GM13977 (cell line): ENCODE results near the gene PIH1D1.
A peak's percentile ranks its signal among the peaks of the same experiment; 100 is the strongest.
"Not testable (repeated sequence)": the region's sequence is repeated elsewhere in the genome, so short reads cannot be mapped to it uniquely, and the experiment has no call there.

Source experiments
- DNase-seq: peaks from one replicate; pipeline ENCODE4 v3.0.0; 2012; ENCODE audit warnings: low spot score
- in situ Hi-C: fragments of 300-500 bp; cut with MboI; formaldehyde crosslinking; loops from one replicate; pipeline ENCODE4 v1.12.0; 2022; ENCODE audit warnings: low sequenced_read_pairs, low pct_unique_long_range_greater_than_20kb, mixed read lengths, inconsistent platforms; ENCODE audit not compliant: unreplicated experiment
- TF ChIP-seq, protein P1 (sequence below): IDR thresholded peaks from 2 replicates; pipeline ENCODE4 v1.5.1; 2012; ENCODE audit warnings: mild to moderate bottlenecking, control low read depth; ENCODE audit not compliant: insufficient read depth; ENCODE audit errors: extremely low read depth, missing control alignments

Gene PIH1D1

DNA sequence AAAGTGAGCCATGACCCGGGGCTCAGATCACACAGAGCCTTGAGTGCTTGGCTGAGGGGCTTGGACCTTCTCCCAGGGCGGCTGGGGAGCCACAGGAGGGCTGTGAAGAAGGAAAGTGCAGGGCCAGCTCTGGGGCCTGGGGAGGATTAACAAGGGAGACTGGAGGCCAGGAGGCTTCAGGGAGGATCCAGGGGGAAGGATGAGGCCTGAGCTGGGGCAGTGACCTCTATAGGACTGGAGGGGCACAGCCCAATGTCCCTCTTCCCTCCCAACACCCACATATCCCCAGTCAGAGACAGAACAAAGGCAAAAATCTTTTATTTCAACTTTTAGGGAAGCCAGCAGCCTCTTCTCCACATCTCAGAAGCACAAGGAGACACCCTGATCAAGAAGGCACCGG is 5.6 kb downstream of the PIH1D1 start:
- TF ChIP-seq, protein P1, sequence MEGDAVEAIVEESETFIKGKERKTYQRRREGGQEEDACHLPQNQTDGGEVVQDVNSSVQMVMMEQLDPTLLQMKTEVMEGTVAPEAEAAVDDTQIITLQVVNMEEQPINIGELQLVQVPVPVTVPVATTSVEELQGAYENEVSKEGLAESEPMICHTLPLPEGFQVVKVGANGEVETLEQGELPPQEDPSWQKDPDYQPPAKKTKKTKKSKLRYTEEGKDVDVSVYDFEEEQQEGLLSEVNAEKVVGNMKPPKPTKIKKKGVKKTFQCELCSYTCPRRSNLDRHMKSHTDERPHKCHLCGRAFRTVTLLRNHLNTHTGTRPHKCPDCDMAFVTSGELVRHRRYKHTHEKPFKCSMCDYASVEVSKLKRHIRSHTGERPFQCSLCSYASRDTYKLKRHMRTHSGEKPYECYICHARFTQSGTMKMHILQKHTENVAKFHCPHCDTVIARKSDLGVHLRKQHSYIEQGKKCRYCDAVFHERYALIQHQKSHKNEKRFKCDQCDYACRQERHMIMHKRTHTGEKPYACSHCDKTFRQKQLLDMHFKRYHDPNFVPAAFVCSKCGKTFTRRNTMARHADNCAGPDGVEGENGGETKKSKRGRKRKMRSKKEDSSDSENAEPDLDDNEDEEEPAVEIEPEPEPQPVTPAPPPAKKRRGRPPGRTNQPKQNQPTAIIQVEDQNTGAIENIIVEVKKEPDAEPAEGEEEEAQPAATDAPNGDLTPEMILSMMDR = no peak
- in situ Hi-C loops = no loop called here
- DNase-seq = no peak

DNA sequence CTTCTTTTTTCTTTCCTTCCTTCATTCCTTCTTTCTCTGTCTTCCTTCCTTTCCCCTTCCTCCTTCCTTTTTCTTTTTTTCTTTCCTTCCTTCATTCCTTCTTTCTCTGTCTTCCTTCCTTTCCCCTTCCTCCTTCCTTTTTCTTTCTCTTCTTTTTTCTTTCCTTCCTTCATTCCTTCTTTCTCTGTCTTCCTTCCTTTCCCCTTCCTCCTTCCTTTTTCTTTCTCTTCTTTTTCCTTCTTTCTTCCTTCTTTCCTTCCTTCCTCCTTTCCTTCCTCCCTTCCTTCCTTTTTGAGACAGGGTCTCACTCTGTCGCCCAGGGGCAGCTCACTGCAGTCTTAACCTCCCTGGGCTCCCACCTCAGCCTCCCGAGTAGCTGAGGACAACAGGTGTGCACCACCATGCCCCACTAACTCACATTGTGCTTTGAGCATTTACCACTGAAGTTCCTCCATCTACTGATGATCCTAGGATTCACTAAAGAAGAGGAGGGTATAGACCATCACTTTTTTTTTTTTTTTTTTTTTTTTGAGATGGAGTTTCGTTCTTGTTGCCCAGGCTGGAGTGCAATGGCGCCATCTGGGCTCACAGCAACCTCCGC is 7.4 kb downstream of the PIH1D1 start:
- DNase-seq, in situ Hi-C loops: not testable (repeated sequence)

DNA sequence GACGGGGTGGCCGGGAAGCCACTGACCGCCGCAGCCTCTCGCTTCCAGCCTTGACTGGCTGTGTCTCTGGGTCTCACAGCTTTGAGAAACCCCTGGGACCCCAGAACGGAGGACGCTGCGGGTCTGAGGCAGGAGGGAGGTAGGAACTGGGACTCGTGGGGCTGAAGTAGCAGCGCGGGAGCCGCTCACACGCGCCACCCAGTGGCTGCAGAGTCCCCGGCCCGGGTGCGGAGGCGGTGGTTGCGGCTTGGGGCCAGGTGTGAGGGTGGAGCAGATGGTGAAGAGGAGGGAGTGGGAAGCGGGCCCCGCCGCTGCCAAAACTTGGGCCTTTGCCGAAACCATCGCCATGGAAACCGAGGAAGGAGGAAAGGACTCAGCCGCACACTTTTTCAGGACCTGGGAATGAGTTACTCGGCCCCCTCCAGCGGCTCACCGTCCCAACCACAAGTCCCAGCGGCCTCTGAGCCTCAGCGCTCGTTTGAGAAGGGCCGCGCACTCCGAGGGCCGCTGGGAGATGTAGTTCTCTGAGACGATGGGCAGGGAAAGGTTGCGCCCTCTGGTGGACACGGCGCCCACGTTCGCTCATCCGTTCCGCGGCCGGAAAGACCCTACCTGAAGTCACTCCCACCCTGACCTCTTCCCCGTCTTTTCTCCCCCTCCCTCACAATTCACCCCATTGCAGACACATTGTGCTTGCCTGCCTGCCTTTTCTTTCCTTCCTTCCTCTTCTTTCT is 8.1 kb downstream of the PIH1D1 start:
- TF ChIP-seq, protein P1 = peak; percentile 96

DNA sequence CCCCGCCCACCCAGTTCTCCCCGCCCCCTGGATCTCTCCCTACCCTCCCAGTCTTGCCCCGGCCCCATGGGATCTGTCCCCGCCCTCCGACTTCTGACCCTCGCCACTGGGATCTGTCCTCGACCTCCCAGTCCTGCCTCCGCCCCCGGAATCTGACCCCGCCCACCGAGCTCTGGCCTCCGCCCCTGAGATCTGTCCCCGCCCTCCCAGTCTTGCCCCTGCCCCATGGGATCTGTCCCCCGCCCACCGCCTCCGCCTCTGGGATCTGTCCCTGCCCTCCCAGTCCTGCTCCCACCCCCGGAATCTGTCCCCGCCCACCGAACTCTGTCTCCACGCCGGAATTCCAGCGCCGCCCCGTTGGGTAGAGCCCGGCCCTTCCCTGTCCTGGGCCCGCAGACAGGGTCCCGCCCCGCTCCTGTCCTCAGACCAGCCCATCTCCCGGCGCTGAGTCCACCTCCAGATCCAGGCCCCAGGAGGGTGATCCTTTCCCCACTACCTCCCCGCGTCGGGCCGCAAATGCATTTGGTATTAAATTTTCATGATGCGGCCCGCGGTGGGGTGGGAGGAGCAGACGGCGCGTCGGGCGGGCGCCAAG is 8.7 kb downstream of the PIH1D1 start:
- TF ChIP-seq, protein P1 = no peak
- in situ Hi-C loops = no loop called here
- DNase-seq = peak; percentile 86

More for the DNA sequence above, 8.1 kb downstream of the PIH1D1 start:
- DNase-seq = peak; percentile 94
- in situ Hi-C loops = no loop called here

DNA sequence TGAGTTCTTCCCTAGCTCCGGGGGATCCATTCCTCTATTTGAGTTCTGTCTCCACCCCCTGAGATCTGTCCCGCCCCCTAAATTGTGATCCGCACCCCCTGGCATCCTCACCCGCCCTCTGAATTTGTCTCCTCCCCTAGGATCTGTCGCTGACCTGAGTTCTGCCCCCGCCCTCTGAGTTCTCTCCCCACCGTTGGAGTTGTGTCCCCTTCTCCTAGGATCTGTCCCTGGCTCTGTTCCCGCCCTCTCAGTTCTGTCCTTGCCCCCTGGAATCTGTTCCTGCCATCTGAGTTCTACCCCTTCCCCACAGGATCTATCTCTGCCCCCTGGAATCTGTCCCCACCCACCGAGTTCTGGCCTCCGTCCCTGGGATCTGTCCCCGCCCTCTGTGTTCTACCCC is 9.3 kb downstream of the PIH1D1 start:
- TF ChIP-seq, protein P1 = no peak
- DNase-seq = no peak
- in situ Hi-C loops = no loop called here

DNA sequence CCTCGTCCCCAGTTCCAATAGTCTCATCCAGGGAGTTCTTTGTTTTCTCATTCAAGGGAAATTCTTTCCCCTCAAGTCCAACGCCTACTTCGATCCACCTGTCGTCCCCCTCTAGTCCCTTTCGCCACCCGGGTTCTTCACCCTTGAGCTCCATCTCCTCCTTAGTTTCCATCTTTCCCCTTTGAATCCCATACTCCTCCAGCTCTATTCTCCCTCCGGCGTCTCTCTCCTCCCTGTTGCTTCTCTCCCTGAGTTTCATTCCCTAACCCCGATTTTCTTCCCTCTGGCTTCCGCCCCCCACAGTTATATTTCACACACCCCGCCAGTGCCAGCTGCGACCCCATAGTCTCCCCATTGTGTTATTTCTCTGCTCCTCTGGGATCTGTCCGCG is 9.7 kb downstream of the PIH1D1 start:
- in situ Hi-C loops = no loop called here
- TF ChIP-seq, protein P1 = no peak
- DNase-seq = no peak
